GM19395 (cell line): ENCODE measurements around the gene PRKCH.
"Not testable (repeated sequence)": the region's sequence is repeated elsewhere in the genome, so short reads cannot be mapped to it uniquely, and the experiment has no call there.

Source experiments
- ATAC-seq: cut with Tn5 transposase; IDR thresholded peaks from one replicate; pipeline ENCODE4 v1.9.1; 2021; ENCODE audit warnings: mild to moderate bottlenecking, moderate library complexity; ENCODE audit not compliant: unreplicated experiment

The PRKCH gene

DNA sequence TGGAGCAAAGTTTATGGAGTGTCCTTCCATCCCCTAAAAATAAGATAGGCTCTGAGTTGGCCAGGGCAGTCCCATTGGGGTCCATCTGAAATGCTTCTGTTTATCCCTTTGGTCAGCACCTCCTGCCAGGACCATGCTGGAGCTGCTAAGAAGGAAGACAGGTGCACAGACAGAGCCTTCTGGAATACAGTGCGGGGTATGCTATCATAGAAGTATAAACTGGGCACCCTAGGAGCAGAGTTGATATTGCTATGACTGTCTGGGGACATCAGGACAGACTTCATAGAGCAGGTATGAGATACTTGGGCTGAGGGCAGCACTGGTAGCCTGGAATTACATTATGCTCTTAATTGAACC is 203.5 kb downstream of the PRKCH start:
- ATAC-seq: no peak

DNA sequence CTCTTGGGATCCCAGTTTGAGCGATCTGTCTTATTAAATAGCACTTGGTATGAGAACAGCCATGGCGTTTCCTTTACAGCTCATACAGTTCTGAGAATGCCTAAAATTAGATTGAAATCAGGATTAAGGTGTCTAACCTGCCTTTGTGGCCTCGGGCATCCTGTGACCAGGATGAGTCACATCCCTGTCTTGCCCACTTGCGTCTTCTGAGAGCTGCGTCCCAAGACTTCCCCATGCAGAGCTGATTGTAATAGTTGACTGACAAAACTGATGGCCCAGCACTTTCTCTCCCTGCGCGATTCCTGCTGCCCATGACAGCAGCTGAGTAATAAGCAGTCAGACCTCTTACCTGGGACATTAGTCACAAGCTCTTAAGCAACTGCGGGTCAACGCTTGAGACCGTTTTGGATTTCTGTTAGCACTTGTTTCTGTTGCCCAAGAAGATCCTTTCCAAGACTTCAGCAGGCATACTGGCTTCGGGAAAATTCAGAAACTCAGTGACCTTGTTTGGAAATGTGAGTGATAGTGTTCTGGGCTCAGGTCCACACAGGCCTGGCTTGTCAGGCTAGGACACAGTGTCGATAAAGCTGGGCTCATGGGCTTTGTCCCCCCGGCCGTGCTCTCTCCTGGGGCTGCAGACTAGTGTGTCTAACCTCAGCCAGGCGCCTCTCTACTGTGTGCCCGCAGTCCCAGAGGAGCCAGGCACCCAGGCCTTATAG is 204.1 kb downstream of the PRKCH start:
- peak; percentile 79 for ATAC-seq

DNA sequence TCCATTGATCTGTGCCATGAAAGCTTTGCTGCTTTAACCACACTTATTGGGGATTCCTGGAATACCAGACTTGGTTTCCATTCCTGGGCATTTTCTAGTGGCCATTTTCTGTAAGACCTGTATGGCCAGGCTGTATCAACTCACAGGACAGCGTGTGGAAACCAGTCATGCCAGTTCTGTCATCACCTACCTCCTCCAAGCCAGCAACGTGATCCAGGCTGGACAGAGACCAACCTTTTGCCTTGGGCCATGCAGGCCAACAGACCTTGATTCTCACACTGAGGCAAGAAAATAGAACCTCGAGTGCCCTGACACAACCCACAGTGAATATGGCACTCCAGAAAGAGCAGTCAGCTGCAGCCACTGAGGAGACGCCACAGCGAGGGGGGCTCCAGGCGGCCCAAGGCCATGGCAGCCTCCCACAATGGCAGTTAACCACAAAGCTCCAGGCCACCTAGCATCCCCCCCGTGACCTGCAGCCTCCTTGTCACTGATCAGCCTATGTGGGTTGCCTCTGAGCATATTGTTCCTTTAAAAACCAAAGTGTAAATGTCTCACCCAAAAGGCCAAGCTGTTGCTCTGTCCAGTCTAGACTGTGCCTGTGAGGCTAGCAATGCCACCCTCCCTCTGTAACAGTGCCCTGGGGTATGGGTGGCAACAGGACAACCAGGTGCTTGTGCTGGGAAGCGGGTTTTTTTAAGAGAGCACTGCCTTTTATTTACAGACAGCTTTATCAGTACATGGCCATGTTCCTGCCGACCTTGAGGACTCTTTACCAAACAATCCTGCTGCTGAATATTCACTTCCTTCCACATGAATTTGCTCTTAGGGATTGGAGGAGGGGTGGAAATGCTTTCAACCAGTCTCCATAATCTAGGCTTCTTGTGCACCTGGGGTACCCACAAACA is 205.3 kb downstream of the PRKCH start:
- no peak for ATAC-seq

DNA sequence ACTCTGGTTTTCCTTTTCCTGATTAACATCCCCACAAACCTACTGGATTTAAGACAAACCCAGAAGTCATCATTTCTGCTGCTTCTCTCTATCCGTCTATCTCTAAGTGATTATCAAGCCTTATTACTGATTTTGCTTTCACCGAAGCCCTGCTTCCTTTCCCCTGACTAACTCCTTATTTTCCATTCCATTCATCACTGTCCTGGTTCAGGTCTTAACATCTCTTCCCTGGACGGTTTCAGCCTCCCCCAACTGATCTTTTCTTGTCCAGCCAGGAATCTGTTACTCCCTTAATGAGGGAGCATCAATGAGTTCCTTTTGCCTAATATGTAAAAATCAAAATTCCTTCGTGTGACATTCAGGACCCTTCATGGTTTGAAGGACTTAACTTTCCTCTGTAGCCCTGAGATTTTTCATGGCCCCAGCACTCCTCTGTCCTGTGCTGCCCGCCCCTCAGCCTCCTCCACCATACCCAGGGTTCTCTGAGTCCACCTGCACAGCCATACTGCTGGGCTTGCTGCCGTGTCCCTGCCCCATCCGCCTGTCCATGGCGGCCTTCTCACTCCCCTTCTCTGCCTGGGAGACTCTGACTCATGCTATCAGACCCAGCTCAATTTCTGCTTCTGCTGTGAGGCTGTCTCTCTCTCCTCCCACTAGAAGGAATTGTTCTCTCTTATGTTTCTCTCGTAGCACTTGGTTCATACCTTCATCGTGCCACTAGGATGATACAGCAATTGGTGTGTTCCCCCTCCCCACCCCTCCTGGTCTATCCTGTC is 206.1 kb downstream of the PRKCH start:
- no peak for ATAC-seq

DNA sequence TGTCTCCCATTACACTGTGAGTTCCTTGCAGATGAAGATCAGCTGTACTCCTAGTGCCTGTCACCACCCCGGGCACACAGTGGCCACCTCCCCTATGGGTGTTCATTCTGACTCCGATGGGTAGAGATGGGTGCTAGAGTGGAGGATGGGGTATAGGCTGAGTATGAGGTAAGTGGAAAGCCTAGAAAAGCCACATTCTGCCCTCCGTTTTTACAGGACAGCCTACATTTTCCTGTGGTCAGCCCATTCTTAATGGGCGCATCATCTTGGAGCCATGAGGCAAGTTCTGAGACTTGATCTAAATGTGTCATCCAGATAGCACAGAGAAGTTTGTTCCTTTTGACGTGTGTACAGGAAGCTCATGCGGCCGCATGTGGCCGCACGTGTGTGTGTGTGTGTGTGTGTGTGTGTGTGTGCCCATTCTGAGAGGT is 207.2 kb downstream of the PRKCH start:
- no peak for ATAC-seq

DNA sequence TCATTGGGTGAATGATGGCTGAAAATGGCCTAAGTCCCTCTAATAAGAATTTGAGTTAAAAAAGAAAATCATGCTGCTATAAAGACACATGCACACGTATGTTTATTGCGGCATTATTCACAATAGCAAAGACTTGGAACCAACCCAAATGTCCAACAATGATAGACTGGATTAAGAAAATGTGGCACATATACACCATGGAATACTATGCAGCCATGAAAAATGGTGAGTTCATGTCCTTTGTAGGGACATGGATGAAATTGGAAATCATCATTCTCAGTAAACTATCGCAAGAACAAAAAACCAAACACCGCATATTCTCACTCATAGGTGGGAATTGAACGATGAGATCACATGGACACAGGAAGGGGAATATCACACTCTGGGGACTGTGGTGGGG is 208.0 kb downstream of the PRKCH start:
- not testable (repeated sequence) for ATAC-seq

DNA sequence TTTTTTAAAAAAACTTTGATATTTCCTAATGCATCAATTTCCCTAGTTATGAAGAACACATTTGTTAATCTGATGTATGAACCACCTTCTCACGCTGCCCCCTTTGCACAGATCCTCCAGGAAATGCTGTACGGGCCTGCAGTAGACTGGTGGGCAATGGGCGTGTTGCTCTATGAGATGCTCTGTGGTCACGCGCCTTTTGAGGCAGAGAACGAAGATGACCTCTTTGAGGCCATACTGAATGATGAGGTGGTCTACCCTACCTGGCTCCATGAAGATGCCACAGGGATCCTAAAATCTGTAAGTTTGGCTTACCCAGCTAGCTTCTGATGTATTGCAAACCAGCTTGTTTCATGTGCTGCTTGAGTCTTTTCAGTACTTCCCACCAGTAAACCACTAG is 208.9 kb downstream of the PRKCH start:
- ATAC-seq: no peak

DNA sequence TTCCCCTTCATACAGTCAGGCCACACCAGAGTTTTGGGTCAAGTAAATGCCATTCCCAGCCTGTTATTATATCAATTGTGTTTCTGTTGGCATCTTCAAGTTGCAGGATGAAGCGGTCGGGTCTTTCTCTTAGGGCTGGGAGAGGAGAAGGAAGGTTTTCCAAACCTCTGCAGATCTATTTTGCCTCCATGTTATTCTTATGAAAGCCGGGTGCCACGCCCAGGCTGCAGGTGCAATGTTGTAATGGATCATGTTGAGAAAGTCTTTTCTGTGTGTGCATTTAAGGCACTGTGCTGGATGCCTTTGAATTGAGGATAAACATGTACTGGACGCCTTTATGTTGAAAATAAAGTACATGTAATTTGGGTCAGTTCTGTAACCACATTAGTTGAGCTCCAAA is 209.5 kb downstream of the PRKCH start:
- no peak for ATAC-seq

DNA sequence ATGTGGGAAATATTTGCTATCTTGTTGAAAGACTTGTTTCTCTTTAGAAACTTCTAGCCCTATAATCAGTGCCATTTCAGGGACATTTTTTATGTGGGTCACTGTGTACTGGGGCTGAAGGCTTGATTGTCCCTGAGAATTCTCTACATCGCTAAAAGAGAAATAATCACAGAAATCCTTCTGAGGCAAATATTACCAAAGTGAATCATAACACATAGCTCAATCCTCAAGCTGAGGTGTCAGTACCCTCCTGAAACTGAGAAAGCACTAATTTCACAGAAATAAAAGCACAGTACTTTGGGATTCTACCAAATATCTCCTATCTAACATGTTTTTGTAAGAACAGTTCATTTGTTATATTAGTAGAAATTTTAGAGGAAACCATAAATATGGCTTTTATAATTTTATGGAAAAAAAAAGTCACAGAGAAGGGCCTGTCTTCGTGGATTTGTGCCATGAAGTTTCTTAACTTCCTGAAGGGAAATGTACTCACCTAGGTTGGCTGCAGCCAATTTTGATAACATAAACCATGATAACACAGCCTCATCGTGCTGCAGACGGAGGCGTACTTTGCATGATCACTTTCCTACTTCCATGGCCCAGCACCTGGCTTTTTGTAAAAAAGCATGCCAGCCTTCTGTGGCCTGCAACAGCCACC is 210.2 kb downstream of the PRKCH start:
- no peak for ATAC-seq

DNA sequence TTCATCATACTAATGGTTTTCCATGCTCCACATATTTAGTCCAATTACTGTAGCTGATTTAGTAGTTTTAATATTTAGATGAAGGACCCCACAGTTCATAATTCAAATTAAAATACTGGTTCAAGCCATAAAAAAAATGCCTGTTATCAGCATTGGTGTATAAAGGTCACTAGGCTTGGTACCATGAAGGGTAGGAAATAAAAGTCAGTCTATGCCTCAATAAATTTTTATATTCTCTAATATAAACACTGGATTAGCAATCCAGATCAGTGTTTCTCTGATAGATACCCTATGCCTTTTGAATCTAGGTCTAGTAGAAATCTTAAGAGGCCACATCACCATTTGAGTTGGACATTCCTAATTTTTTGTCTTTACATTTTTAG is 210.7 kb downstream of the PRKCH start:
- no peak for ATAC-seq

DNA sequence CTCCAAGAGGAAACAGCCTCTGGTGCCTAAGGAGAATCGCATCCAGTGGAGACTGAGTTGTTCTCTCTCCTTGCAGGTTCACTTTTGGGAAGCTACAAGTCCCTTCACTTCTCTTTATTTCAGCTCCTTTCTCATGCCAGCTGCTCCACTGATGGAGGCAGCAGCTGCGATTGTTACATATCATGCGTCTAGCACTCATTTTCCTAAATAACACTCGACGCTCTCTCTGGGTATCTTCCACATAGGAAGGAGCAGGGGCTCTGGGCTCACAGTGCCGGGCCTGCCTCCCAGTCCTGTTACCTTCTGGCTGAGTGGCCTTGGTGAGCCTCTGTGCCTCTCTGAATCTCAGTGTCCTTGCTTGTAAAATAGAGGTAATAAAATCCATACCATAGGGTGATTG is 211.4 kb downstream of the PRKCH start:
- no peak for ATAC-seq

DNA sequence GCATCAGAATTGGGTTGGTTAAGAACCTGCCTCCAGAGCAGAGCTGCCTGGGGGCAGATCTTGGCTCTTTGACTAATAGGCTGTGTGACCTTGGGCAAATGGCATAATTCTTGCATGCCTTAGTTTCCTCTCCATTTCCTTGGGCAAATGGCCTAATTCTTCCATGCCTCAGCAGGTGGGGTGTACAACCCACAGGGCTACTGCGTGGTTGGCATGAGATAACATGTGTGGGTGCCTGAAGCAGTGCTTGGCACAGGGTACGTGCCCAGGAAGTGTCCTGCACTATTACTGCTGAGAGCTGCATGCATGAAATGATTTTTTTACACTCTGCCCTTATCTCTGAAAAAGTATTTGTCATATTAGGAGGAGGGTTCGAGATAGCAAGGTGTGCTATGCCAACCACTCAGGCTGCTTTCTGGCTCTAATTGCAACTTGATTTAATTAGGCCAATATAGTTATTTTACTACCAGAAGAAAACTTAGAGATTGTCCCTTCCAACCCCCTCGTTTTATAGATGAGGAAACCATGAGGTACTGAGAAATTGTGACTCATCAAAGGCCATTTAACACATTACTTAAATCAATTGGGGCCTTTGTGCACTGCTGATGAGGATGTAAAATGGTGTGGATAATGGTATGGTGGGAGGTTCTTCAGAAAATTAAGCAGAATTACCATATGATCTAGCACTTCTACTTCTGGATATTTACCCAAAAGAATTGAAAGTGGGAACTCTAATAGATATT is 212.3 kb downstream of the PRKCH start:
- no peak for ATAC-seq

DNA sequence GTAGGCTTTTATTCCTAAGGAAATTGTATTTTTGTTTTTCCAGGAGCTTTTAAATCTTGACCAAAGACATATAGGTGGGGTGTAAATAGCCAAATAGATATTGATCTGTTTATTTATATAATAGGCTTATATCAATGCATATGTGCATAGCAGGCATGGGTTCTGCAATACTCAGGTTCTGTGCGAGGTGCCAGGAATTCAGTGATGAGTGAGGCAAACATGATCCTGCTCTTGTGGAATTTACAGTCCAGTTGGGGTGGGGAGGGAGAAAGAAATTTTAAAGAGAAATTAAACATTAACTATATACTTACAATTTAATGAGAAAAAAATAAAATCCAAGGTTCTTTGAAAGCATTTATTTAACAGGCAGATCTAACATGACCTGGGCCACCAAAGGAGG is 213.7 kb downstream of the PRKCH start:
- ATAC-seq: no peak

DNA sequence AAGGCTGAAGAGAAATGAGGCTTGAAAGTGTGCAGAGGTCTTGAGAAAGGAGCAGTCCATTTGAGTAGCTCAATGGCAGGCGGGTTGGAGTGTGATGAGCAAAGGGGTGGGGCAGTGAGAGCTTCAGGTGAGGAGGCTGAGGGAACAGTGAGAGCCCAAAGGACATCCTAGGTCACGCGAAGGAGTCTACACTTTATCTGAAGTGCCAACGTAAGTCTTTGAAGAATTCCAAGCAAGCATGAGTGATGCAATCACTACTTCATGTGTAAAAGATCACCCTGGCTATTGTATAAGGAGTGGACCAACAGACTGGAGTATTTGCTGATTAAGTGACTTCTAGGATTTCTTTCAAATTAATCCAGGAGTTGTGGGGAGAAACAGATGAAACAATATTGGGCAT is 214.1 kb downstream of the PRKCH start:
- no peak for ATAC-seq

DNA sequence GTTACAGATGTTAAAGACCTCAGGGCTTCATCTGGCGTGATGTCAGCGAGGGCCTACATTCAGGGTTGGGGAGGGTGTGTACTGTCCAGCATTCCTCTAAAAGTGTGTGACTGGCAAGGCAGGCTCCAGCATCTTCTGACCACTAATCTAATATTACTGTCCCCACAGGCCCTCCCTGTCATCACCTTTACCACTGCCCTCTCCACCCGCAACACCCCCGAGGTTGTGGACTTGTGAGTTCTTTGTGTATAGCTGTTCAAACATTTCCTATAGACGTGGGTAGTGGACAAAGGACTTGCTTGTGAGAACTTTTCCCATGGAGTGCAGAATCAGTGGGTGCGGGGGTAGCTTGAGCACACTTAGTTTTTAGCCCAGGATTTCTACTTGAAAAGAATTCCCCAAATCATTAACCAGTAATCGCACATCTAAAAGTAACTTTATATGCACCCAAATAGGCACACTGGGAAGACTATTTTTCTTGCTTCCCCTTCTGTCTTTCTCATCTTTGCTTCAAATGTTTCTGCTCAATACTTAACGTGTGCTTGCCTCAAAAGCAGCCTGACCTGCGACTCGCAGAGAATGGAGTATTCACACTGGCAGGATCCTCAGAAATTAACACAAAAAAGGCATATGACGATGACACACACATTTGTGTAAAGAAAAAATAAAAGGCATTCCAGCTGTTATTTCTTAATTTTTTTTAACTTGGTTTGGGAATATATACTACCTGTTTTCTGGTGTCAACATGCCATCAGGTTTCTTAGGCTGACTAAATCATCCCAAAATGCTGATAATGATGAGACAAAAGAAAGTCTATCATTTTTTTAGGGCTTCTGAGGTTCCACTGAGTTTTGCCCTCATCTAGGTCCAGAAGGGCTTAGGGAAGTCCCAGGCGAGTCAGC is 215.5 kb downstream of the PRKCH start:
- no peak for ATAC-seq

DNA sequence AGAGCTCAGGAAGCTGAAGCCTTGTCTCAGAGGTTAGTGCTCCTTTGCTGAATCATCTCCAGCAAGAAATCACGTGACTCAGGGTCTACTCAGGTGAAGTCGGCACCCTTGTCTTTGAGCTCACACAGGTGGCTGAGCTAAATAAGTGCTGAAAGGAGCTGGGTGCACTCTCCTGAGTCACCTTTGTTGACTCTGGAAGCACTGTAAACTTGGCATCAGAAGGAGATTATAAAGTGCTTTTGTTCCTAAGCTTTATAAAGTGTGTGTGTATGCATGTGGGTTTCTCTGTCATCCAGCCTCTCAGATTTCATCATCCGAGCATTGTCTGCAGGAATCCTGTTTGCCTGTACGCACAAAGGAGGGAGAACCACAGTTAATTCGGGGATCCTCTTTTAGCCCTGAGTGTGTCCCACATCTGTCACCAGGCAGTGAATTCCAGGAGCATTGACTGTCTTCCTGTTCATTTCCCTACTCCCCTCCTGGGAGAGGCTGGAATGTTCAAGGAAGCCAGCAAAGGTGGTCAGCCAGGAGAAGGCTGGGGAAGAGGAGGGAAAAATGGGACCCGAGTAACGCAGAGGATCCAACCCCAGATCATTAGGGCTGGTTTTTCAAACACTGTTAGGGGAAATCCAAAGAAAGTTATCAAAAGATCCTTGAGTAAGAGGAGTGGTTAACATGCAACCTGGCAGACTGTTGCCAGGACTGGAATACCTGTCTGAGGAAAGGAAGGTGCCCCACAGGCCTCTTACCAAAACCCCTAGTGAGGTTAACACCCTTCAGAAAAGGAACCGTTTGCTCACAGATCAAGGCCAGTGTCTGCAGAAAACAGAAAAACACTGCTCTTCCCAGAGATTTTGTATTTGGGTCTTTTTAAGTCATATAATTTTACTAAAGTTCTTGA is 216.4 kb downstream of the PRKCH start:
- no peak for ATAC-seq

DNA sequence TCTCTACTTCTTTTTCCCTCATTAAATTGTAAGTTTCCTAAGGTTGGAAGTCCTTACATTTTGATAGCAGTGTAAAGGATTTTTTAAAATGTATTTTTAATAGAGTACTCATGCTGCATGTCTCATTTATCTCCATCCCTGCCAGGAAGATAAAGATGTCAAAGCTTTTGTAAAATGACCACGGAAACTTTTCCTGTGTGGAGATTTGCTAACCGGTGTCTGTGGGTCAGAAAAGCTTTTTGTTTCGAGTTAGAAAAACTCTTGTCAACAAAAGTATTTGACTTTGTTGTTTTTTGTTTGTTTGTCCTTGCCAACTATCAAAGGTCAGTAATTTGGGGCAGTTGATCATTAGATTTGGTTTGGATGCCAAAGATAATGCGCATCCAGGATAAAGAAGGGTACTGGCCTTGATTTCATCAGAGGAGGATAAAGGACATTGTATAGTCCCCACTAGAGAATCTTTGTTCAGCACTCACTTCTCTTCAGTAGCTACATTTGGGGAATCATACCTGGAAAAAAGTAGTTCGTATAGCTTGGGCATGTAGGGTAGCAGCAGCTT is 217.2 kb downstream of the PRKCH start:
- ATAC-seq: no peak

DNA sequence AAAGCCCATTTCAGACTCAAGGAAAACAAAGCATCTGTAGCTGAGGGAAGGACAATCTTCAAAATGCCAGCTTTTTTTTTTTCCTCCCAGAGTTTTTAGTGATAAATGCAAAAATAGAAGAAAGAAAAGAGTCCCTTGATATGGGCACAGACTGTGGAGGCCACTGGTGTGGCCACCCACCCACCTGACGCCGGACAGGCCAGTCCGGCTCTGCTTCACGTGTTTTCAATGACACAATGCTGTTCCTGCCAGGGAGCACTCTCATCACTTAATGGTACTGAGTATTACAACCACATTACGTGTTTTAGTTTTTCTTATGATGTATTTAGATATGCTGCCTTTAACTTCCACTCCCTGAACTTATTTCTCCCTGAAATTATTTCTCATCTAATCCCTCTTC is 218.3 kb downstream of the PRKCH start:
- no peak for ATAC-seq
